ENCODE measurements around the gene FTO.

DNA sequence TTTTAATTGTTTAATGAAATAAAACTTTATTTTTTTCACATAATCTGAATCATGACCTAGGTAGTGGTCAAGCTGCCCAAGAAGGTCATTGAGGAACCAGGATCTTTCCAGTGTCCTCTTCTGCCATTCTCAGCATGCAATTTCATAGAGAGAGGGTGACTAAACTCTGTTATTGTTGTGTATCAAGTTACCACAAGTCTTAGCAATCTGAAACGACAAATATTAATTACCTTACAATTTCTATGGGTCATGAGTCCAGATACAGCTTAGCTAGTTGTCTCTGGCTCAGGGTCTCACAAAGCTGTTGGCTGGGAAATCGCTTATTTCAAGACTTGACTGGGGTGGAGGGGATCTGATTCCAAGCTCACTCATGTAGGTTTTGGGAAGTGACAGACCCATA lies 37.6 kb downstream of the FTO start:
- TF ChIP-seq, protein P1, sequence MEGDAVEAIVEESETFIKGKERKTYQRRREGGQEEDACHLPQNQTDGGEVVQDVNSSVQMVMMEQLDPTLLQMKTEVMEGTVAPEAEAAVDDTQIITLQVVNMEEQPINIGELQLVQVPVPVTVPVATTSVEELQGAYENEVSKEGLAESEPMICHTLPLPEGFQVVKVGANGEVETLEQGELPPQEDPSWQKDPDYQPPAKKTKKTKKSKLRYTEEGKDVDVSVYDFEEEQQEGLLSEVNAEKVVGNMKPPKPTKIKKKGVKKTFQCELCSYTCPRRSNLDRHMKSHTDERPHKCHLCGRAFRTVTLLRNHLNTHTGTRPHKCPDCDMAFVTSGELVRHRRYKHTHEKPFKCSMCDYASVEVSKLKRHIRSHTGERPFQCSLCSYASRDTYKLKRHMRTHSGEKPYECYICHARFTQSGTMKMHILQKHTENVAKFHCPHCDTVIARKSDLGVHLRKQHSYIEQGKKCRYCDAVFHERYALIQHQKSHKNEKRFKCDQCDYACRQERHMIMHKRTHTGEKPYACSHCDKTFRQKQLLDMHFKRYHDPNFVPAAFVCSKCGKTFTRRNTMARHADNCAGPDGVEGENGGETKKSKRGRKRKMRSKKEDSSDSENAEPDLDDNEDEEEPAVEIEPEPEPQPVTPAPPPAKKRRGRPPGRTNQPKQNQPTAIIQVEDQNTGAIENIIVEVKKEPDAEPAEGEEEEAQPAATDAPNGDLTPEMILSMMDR (IDR thresholded peaks at IDR 0.05), result no peak
- TF ChIP-seq POLR2A (IDR thresholded peaks at IDR 0.05), result no peak
